NCI-H1417 treated with DMSO at 0.1 percent for 48 hours (cell line): ENCODE measurements around the gene TMCO4.

Experiments
- DNase-seq: peaks from one replicate; lab custom pipeline; 2025; lab: John Stamatoyannopoulos, UW

Gene TMCO4

GRCh38 chr1:19747761-19748160, 52.0 kb downstream of the TMCO4 start:
- DNase-seq, result no peak

- no peak for DNase-seq
These were observed 54.8 kb downstream of the TMCO4 start for GRCh38 chr1:19744886-19745285.

DNA sequence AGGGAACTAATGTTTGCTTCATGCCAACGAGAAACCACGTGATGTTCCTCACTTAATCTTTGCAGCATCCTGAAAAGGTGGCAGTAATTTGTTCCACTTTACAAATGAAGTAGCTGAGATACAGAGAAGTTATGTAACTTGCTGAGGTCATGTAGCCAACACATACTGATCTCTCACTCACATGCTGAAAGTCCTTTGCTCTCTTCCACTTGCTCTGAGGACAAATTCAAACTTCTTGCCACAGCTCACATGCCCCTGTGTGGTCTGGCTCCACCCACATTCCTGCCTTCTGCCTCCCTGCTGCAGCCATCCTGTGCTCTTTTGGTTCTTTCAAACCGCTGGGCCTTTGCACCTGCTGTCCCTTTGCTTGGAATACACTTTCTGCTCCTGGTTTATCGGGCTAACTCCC, 55.4 kb downstream of the TMCO4 start:
- no peak for DNase-seq

DNA sequence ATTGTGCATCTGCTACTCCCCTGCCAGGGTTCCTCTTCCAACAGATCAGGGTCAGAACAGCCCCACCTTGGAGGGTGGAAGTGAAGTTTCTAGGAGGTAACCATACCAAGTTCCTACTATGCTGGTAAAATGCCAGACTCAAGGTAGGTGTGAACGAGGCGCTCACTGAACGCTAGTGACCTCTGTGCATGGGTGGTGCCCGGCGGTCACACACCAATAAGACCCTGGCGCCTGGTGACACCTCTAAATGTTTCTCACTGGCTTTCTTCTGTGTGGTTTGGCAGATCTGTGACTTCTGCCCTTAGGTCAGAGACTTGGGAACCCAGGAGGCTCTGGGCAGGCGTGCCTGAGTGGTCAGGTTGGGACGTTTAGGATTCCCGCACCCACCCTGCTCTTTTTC, 55.9 kb downstream of the TMCO4 start:
- DNase-seq, result no peak

- no peak for DNase-seq
These were observed 56.5 kb downstream of the TMCO4 start for GRCh38 chr1:19743180-19743579.

DNA sequence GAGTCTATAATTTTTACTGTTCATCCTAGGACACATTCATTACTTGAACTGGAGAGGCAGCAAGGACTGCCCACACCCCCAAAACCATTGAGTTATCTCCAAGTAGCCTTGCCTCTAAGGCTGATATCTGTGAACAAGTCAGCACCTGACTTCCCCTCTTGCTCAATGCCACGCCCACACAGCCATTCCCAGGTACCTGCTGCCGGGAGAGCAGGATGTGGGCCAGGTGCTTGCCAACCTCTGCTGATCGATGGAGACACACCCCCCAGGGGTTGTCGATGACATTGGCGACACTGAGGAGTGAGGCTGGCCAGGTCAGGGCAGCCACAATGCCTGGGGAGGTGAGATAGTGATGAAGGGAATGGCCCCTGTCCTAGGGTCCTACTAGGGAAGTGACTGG, 60.1 kb downstream of the TMCO4 start:
- DNase-seq, result no peak

GRCh38 chr1:19738669-19739068, 61.0 kb downstream of the TMCO4 start:
- no peak for DNase-seq

DNA sequence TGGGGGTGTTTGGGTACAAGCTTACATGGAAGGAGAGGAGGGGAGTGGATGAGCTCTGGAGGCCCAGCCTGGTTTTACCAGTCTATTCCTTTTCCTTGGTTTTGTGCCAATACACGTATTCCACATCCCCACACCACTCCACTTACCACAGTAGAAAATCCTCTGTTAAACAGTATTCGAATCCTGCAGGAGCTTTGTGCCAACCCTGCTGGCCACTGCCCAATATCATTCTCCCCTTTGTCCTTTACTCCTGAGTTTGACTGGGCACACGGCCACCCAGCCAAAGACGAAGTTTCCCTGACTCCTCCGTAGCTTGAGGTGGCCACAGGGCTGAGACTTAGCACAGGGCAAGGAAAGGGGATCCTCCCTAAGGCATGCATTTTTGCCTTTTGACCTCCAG, 61.6 kb downstream of the TMCO4 start:
- DNase-seq, result no peak

DNA sequence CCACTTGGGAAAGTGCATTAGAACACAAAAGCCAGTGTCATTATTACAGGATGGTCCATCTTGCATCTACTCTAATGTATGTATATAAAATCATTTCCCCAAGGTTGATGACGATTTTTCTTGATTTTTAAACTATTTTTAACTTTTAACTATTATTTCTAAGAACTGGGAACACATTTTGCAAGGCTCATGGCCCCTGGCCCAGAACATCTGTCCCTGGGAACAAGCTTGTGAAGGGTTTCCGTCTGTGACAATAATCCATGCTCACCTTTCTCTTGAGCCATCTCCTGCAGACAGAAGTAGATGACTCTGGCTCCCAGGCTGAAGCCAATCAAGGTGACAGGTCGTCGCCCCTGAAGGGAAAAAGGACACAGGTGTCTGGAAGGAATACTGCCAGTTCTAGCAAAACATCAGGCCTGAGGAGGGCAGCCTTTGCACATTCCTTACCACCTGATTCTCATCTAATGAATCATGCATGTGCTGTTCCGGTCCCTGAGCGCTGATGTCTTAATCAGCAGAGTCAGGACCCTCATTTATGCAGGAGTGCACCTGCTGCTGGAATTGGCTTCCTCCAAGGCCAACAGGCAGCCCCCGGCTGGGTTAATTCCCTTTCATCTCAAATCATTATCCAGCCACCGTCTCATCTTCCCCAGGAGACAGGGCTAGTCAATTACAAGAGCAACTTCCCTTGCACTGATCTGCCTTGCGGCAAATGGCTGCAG, 62.5 kb downstream of the TMCO4 start:
- DNase-seq, result no peak

DNA sequence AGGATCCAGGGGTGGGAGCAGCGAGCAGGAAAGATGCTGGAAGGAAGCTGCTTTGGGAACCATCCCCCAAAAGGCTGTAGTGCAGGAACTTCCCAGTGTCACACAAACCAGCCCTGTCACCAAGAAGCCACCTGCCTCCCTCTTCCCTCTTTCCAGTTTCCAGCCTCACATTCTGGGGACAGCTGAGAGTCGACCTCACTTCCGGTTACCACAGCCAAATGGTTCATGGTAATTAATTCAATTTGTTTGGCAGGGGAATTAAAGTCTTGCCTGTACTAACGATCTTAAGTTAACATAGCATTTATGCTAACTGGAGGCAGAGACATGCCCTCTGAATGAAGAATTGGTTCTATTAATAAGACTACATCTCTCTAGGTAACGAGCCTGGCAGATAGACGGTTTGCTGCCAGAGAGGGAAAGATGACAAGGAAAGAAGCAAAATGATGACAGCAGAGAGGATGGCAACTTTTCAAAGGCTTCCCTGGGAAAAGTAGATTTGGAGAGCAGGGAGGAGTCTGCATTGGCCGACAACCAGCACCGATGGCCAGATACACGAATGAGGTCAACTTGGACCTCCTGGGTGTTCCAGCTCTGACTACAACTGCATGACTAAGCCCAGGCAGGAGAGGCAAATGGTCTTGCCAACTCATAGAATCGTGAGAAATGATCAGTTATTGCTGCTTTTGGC, 64.1 kb downstream of the TMCO4 start:
- DNase-seq, result no peak

DNA sequence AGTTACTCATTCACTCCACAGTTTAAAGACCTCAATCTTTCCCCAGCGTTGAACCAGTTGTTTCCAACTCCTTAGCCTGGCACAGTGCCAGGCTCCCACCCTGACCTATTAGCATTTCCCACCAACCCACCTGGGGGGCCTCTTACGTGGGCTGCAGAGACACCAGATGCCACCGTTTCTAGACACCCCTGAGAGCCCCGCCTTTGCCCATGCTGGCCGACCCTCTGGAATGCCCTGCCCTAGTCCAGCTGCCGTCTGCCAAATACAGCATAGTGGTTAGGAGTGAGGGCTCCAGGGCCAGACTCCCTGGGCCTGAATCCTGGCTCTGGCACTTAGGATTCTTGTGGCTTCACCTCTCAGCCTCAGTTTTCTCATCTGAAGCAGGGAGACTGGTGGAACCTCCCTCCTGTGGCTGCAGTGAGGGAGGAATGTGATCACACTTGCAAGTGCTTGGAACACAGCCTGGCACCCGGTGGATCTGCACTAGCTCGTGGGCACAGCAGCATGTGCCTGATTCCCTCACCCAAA, 65.2 kb downstream of the TMCO4 start:
- DNase-seq, result no peak

DNA sequence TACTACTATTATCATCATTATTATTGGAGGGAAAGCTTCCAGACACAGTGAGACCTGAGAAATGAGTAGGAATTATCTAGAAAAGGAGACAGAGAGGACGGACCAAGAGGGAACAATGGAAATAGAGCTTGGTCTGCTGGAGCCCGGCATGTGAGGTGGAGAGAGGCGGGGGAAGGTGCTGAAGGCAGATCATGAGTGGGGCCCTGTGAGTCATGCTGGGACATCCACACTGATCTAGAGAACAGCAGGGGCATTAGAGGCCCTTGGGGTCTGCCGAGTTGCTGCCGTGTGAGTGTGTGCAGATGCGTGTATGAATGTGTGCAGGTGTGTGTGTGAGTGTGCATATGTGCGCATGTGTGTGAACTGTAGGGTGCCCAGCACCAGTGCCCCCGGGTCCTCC, 65.7 kb downstream of the TMCO4 start:
- no peak for DNase-seq

GRCh38 chr1:19733615-19734014, 66.1 kb downstream of the TMCO4 start:
- DNase-seq, result no peak

- no peak for DNase-seq
These were observed 68.3 kb downstream of the TMCO4 start for GRCh38 chr1:19731311-19731821.

GRCh38 chr1:19730793-19731192, 68.9 kb downstream of the TMCO4 start:
- DNase-seq, result no peak

DNA sequence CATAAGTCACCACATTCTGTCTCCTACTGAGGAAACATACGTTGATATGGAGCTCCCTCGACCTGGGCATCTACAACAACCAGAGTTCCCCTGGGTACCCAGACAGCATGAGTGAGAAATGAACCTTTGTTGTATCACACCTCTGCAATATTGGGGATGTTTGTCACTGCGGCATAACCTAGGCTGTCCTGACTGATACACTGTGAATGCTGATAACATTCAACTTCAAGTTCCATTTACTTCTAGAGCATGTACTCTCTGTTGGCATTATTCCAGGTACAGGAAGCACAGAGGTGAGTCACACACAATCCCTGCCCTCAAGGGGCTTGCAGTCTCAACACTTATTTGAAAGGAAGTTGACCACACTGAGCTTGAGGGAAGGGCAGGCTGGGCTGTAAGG, 69.5 kb downstream of the TMCO4 start:
- no peak for DNase-seq

DNA sequence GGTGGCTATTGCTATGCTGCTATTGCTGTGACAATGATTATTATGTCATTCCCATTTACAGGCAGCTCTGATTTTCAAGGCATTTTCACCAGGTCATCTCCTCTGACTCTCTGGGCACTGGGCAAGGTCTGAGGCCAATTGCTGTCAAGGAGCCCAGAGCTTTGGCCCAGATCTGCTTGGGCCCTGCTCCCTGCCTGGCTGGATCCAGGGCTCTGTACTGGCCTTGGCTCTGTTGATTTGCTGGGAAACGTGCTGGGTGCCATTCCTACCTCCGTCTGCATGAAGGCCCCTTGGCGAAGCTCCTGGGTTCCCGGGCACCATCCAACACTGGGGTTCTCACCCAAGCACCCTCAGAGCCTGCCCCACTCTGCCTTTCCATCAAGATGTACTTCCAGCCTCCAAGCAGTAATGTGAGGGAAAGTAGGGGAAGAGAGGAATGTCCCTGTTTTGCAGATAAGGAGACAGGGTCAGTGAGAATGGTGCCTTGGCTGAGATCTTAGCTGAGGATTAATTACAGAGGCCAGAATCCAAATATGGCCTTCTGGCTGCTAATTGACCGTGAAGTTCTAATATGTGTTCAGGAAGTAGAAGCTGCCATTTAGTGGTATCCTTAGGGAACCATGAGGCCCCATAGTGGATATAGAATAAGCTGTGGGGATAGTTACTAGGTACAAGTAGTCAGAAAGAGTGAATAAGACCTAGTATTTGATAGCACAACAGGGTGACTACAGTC, 71.1 kb downstream of the TMCO4 start:
- DNase-seq, result no peak

DNA sequence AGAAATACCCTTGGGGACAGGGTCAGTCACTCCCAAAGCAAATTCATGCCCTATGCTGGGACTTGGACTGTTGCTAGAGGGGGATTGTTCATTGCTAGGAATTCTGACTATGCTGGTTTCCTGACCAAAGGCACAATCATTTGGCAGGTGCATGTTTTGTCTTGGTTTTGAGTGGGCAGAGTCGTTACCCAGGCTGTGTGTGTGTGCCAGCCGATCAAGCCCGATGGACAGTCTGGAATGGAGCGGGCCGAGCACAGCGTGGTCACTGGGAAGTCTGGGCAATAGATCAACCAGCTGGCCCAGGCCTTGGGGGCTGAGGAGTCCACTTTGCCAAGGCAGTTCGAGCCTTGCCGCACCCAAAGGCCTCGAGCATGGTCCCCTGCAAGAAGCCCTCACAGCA, 74.1 kb downstream of the TMCO4 start:
- no peak for DNase-seq

GRCh38 chr1:19723874-19724273, 75.8 kb downstream of the TMCO4 start:
- DNase-seq, result no peak

GRCh38 chr1:19720973-19721372, 78.7 kb downstream of the TMCO4 start:
- DNase-seq, result no peak

GRCh38 chr1:19720174-19720573, 79.5 kb downstream of the TMCO4 start:
- no peak for DNase-seq

DNA sequence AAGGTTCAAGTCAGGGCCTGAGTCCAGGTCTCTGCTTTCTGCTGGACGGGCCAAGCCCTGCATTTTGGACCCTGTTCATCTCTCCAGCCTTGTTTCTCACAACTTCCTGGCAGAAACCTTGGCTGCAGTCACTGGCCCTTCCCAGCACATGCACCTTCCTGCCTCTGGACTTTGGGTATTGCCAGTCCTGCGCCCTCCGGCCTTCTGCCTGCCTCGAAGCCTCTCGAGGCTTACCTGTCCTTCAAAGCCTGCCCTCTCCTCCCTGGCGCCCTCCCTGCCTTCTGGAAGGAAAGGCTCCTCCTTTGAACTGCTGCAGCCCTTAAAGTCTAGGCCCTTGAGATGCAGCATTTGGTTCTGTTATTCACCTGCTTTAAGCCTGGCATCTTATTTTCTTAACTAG, 82.2 kb downstream of the TMCO4 start:
- DNase-seq, result no peak
